Germinal center (tissue), 1 donor: ENCODE measurements around the gene HFE.
A peak's percentile ranks its signal among the peaks of the same experiment; 100 is the strongest.
"Not testable (repeated sequence)": the region's sequence is repeated elsewhere in the genome, so short reads cannot be mapped to it uniquely, and the experiment has no call there.

ENCODE experiments used
- DNase-seq: peaks from one replicate; pipeline ENCODE4 v3.0.0; 2012; ENCODE audit warnings: mixed read lengths, low spot score

HFE gene

GRCh38 chr6:26087284-26088115, at the start of gene HFE:
HFE (plus strand) TSS chr6:26087429; CDS start chr6:26087441, 12 bp downstream.
- DNase-seq, result peak; percentile 45

- no peak for DNase-seq
Observed at GRCh38 chr6:26041946-26042345, 45.3 kb upstream of the HFE start.

DNA sequence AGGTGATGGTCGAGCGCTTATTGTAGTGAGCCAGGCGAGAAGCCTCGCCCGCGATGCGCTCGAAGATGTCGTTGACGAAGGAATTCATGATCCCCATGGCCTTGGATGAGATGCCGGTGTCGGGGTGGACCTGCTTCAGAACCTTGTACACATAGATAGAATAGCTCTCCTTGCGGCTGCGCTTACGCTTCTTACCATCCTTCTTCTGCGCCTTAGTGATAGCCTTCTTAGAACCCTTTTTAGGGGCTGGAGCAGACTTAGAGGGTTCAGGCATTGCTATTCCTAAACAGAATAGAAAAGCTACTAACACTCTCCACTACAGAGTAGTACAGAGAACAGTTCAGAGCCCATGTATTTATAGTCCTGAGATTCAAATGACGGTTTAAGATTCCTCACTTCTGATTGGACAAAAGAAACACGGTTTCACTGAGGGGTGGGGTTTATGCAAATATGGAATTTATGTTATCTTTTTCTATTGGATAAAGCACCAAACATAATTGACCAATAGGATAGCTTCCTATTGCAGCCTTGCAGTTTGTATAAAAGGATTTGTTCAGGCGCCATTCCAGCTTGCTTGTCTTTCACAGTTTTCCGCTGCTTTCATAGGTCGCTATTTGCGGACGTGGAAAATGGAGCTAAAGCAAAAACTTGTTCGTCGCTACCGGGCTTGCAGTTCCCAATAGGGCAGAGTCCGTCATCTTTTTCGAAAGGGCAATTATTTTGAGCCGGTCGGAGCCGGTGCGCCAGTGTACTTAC, 43.7 kb upstream of the HFE start:
- DNase-seq, result peak; percentile 91

DNA sequence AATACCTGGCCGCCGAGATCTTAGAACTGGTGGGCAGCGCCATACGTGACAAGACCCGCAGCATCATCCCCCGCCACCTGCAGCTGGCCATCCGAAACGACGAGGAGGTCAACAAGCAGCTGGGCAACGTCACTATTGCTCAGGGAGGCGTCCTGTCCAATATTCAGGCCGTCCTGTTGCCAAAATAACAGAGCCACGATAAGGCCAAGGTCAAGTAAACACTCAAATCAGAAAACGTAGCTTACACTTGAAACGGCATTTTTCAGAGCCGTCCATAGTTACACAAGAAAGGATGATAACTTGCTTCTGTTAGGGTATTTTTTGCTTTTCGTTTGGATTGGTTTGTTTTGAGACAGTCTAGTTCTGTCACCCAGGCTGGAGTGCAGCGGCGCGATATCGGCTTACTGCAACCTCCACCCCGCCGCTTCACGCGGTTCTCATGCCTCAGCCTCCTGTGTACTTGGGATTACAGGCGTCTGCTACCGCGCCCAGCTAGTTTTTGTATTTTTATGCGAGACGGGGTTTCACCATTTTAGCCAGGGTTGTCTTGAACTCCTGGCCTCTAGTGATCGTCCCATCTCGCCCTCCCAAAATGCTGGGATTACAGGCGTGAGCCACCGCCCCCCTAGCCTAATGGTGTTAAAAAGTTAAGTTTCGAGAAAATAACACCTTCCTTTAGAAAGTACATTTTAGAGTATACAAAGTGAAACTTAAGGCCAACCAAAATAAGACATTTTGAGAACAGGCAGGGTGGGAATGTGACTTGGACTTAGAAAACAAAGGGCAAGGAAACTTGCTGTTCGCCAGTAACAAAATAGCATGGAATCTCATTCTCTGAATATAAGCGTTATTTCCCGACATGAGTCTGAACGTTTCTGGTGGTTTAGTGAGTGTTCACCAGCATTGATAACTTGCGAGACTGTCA, 42.8 kb upstream of the HFE start:
- no peak for DNase-seq

DNA sequence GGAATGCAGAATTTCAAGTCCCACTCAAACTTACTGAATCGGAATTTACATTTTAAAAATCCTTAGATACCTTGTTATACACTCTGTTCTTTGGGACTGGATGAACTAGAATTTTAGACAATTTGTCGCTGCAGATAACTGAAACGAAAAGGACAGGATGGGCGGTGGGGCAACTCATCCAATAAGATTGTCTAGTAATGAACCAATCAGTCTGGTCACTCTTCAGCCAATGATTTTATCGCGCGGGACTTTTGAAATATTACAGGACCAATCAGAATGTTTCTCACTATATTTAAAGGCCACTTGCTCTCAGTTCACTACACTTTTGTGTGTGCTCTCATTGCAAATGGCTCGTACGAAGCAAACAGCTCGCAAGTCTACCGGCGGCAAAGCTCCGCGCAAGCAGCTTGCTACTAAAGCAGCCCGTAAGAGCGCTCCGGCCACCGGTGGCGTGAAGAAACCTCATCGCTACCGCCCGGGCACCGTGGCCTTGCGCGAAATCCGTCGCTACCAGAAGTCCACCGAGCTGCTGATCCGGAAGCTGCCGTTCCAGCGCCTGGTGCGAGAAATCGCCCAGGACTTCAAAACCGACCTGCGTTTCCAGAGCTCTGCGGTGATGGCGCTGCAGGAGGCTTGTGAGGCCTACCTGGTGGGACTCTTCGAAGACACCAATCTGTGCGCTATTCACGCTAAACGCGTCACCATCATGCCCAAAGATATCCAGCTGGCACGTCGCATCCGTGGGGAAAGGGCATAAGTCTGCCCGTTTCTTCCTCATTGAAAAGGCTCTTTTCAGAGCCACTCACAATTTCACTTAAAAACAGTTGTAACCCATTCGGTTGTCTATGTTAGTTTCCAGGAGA, 41.9 kb upstream of the HFE start:
- peak; percentile 94 for DNase-seq

GRCh38 chr6:26045928-26046368, 41.3 kb upstream of the HFE start:
- DNase-seq, result no peak

- DNase-seq, result not testable (repeated sequence)
Observed at GRCh38 chr6:26047329-26047728, 39.9 kb upstream of the HFE start.

DNA sequence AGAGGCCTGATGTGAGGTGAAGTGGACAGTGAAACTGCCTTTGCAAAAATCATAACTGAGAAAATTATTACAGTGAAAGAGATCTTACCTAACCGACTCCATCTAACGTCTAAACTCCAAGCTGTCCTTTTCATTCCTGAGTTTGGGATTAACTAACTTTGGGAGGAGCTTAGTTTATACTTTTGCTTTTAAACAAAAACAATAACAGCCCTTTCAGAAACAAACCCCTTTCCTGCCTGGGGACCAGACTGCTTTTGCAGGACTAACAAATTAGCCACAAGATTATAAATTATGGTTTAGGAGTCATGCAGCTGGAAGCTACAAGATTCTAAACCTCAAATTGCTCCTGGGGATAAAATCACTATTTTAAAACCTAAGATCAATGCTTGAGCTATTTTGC, 38.6 kb upstream of the HFE start:
- no peak for DNase-seq

- DNase-seq, result no peak
Observed at GRCh38 chr6:26051665-26052310, 35.4 kb upstream of the HFE start.

GRCh38 chr6:26052762-26053250, 34.4 kb upstream of the HFE start:
- not testable (repeated sequence) for DNase-seq

- DNase-seq, result no peak
Observed at GRCh38 chr6:26053992-26054780, 33.0 kb upstream of the HFE start.

DNA sequence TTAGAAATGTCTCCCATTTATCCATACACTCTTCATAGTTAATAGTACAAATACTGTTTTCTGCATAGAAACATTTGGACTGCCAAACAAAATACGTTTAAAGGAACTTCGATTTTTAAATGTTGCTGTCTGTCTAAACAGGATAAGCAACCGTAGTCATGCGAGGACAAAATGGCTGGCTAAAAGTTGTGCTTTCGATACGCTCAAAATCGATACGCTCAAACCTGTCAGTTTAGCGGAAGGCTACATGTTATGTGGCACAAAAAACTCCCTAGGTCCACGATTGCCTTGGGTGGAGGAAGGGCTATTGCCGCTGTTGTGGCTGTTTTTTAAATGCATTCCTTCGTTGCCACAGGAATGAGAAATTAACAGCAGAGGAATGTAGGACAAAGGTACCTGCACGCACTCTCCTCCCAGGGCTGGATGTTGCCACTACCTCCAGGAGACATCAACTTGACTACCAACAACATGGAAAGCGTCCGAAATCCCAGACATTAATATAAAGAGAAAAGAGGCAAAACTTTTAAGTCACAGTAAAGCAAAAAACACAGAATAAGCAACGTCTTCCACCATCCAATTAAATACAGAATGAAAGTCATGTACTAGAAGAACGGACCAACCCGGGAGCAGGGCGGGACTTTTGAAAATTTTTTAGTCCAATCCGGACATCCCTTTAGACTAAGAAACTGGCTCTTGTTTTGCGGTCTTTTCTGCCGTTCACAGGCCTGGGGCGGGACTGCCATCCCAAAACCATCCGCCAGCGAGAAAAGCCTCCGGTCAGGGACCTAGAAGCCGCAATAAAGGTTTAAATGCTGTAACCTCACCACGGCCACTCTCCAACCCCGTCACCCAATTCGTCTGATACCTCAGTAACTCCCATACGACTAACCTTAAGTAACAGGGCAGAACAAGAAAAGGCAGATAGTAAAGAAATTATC, 32.2 kb upstream of the HFE start:
- DNase-seq, result peak; percentile 88

- DNase-seq, result peak; percentile 92
Observed at GRCh38 chr6:26055719-26056582, 31.3 kb upstream of the HFE start.

- DNase-seq, result peak; percentile 36
Observed at GRCh38 chr6:26056583-26057350, 30.5 kb upstream of the HFE start.

GRCh38 chr6:26057899-26058298, 29.3 kb upstream of the HFE start:
- DNase-seq, result no peak

DNA sequence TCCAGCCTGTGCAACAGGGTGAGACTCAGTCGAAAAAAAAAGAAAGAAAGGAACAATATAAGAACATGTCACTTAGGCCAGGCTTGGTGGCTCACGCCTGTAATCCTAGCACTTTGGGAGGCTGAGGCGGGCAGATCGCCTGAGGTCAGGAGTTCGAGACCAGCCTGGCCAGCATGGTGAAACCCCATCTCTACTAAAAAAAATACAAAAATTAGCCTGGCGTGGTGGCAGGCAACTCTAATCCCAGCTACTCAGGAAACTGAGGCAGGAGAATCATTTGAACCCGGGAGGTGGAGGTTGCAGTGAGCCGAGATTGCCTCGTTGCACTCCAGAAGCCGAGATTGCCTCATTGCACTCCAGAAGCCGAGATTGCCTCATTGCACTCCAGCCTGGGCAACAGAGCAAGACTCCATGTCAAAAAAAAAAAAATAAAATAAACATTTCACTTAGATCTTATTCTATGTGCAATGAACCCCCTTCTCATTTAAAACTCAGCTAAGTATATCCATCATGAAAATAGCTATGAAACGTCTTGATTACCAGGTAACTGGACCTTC, 28.7 kb upstream of the HFE start:
- DNase-seq, result not testable (repeated sequence)
